ENCODE measurements around the gene LEO1.

- TF ChIP-seq, protein P1, sequence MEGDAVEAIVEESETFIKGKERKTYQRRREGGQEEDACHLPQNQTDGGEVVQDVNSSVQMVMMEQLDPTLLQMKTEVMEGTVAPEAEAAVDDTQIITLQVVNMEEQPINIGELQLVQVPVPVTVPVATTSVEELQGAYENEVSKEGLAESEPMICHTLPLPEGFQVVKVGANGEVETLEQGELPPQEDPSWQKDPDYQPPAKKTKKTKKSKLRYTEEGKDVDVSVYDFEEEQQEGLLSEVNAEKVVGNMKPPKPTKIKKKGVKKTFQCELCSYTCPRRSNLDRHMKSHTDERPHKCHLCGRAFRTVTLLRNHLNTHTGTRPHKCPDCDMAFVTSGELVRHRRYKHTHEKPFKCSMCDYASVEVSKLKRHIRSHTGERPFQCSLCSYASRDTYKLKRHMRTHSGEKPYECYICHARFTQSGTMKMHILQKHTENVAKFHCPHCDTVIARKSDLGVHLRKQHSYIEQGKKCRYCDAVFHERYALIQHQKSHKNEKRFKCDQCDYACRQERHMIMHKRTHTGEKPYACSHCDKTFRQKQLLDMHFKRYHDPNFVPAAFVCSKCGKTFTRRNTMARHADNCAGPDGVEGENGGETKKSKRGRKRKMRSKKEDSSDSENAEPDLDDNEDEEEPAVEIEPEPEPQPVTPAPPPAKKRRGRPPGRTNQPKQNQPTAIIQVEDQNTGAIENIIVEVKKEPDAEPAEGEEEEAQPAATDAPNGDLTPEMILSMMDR (conservative IDR thresholded peaks at IDR 0.05 in 1 of 2, IDR thresholded peaks at IDR 0.05 in 1 of 2; ENCODE audit: extremely low read depth in 1 of 2, insufficient read depth in 1 of 2, low read depth in 1 of 2, low read length in 2 of 2), result peak; percentile 3 to 53
- no peak for TF ChIP-seq EZH2 (IDR thresholded peaks at IDR 0.05; ENCODE audit: borderline replicate concordance, low read length)
Measured at GRCh38 chr15:51971375-51972133, at the start of gene LEO1.

Measured in mammary epithelial cell (primary cell).